Choroid plexus epithelial cell (primary cell): ENCODE results near the gene POMGNT1.
"Not testable (repeated sequence)": the region's sequence is repeated elsewhere in the genome, so short reads cannot be mapped to it uniquely, and the experiment has no call there.

Experiments
- DNase-seq: peaks from one replicate; pipeline ENCODE4 v3.0.0-alpha.2; 2010; ENCODE audit warnings: low read depth
- H3K4me3 ChIP-seq: 2 replicates; pipeline ENCODE4 v1.5.1; 2011; ENCODE audit warnings: low read depth, mild to moderate bottlenecking, control low read depth, low read length, moderate library complexity
- TF ChIP-seq, protein P1 (sequence below): conservative IDR thresholded peaks from 2 replicates; pipeline ENCODE4 v1.5.1; 2011; ENCODE audit warnings: low read depth, mild to moderate bottlenecking, control low read depth, inconsistent platforms, low read length, moderate library complexity

The POMGNT1 gene

DNA sequence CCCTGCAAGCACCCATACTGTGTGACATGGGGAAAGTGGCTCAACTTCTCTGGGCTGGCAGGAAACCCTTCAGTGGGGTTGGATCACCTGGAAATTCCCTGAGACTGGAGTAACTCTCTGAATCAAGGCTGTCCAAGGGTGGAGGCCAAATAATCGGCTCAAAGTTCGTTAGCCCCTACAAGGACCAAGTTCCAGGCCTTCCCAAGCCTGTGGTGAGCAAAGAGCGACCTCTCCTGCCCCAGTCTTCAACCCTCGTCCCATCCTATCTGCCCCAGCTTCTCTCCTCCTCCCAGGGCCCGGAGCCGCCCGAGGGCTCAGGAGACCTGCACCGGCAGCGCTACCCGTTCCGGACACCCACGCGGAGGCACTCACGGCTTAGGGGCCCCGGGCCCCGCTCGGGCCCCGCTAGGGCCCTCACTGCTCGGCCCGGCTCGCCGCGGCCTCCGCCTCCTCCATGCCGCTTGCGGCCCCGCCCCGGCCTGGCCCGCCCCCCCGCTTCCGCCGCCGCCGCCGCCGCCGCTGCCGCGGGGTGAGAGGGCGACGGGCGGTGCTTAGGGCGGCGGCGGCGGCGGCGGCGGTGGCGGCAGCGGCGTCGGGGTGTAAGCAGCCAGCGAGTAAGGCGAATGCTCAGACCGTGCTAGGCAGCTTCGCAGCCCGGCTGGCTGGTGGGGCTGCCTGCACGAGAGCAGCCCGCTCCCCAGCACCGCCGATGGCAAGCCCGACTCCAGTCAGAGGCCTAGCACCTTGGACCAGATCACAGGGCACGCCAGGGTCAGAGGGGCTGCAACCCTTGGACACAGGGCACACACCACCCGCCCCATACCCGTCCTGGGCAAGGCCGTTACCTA, at the start of gene POMGNT1:
POMGNT1 (minus strand) TSS at position 471 of the 848 bp plus-strand sequence. CDS start 613 bp downstream, outside the sequence.
- DNase-seq: peak; percentile 47
- H3K4me3 ChIP-seq: peak within 1 kb of the TSS; percentile 85
- TF ChIP-seq, protein P1, sequence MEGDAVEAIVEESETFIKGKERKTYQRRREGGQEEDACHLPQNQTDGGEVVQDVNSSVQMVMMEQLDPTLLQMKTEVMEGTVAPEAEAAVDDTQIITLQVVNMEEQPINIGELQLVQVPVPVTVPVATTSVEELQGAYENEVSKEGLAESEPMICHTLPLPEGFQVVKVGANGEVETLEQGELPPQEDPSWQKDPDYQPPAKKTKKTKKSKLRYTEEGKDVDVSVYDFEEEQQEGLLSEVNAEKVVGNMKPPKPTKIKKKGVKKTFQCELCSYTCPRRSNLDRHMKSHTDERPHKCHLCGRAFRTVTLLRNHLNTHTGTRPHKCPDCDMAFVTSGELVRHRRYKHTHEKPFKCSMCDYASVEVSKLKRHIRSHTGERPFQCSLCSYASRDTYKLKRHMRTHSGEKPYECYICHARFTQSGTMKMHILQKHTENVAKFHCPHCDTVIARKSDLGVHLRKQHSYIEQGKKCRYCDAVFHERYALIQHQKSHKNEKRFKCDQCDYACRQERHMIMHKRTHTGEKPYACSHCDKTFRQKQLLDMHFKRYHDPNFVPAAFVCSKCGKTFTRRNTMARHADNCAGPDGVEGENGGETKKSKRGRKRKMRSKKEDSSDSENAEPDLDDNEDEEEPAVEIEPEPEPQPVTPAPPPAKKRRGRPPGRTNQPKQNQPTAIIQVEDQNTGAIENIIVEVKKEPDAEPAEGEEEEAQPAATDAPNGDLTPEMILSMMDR: peak; percentile 14

DNA sequence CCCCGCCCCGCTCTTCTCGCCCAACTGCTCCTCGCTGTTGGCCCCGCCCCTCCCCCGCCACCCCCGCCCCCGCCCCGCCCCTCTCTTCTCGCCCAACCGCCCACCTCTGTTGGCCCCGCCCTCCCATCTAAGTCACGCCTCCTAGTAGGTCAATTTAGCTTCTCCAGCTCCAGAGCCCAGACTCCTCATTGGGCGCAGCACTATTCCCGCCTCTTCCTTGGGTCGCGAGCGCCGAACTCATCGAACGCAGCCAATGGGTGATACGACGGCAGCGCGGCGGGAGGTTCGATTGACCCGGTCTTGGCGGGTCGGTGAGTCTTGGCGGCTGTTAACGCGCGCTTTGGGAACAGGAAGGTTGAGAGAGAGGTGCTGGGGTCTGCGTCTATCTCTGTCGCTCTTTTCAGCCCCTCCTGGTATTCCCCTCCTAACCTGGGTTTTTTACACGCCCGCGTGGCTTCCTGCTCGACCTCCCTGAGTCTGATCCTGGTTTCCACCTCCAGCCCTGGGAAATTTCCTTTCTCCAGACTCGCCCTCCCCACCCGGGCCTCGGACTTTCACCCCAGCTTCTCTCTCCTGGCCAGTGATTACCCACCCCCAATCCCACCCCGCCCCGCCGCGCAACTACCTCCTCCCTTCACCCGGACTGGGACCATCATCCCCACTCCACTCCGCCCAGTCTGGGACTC, 49.3 kb upstream of the POMGNT1 start, which contains the start of gene RAD54L:
RAD54L (plus strand) TSS at position 328 of the 686 bp plus-strand sequence. CDS start 643 bp downstream, outside the sequence.
- DNase-seq: peak; percentile 99
- H3K4me3 ChIP-seq: peak within 1 kb of the TSS; percentile 81
- TF ChIP-seq, protein P1: no peak

DNA sequence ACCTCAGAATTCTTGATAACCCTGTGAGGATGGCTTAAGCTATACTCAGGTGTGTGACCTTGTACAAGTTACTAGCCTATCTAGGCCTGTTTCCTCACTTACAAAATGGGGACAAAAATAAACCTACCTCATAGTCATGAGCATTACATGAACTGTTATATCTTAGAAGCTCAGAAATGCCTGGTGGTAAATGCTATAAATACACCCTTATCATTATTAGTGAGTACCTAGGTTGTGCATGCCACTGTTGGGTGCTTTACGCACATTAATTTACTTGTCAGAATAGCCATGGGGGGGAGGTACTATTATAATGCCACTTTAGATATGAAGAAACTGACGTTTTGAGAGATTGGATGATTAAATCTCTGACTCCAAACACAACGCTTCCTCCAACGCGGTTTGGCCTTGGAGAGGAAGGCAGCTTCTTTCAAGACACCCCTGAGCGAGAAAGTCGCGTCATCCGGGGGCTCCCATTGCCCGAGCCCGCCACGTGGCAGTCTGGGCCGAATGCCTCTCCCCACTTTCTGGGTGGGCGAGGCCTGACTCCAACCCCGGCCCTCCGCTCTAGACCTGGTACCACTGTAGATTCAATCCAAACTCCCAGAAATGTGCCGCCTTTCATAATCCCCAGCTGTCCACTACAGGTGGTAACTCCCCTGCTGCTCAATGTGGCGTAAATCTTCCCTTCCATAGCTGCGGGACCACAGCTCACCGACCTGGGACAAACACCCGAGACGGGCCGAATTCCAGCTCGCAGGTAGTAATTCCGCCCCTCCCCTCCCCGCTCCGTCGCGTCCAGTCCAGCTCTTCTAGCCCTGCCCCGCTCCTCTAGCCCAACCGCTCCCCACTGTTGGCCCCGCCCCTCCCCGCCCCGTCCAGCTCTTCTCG, 48.6 kb upstream of the POMGNT1 start:
- TF ChIP-seq, protein P1: no peak
- H3K4me3 ChIP-seq: peak overlapping the region; percentile 81
- DNase-seq: peak; percentile 67

DNA sequence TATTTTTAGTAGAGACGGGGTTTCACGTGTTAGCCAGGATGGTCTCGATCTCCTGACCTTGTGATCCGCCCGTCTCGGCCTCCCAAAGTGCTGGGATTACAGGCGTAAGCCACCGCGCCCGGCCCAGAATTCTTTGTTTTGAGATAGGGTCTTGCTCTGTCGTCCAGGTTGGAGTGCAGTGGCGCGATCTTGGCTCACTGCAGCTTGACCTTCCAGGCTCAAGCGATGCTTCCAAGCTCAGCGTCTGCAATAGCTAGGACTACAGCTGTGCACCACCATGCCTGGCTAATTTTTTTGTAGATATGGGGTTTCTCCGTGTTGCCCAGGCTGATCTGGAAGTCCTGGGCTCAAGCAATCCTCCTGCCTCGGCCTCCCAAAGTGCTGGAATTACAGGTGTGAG, 47.9 kb upstream of the POMGNT1 start:
- not testable (repeated sequence) for DNase-seq

DNA sequence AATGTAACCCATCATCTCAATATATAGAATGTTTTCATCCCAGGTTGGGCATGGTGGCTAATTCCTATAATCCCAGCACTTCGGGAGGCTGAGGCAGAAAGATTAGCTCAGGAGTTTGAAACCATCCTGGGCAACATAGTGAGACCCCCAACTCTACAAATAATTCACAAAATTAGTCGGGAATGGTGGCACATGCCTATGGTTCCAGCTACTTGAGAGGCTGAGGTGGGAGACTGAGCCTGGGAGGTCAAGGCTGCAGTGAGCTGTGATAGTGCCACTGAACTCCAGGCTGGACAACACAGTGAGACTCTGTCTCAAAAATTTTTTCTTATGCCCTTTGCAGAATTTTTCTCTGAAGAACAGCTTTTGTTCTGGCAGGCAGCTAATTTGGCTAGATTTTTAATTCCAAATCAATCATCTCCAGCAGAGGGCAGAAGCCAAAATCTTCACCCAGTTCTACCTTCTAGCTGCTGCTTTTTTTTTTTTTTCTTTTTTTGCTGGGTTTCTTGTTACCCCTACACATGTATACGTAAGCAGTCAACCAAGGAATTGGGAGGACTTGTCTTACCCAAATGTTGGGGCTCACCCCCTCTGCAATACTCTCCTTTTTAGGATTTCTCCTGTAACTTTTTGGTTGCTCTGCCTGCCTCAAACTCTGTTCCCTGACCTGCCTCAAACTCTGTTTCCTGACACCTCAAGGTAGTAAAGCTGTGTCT, 46.6 kb upstream of the POMGNT1 start:
- TF ChIP-seq, protein P1: peak; percentile 57
- DNase-seq: peak; percentile 53
- no peak overlapping the region for H3K4me3 ChIP-seq

More for the DNA sequence above, 47.9 kb upstream of the POMGNT1 start:
- not testable (repeated sequence) for H3K4me3 ChIP-seq

DNA sequence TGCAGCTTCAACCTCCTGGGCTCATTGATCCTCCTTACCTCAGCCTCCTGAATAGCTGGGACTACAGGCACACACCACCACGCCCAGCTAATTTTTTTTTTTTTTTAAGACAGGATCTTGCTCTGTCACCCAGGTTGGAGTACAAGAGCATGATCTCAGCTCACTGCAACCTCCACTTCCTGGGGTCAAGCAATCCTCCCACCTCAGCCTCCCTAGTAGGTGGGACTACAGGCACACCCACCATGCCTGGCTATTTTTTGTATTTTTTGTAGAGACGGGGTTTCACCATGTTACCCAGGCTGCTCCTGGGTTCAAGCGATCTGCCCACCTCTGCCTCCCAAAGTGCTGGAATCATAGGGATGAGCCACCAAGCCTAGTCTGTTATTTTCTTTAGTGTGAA, 45.6 kb upstream of the POMGNT1 start:
- not testable (repeated sequence) for DNase-seq, H3K4me3 ChIP-seq

DNA sequence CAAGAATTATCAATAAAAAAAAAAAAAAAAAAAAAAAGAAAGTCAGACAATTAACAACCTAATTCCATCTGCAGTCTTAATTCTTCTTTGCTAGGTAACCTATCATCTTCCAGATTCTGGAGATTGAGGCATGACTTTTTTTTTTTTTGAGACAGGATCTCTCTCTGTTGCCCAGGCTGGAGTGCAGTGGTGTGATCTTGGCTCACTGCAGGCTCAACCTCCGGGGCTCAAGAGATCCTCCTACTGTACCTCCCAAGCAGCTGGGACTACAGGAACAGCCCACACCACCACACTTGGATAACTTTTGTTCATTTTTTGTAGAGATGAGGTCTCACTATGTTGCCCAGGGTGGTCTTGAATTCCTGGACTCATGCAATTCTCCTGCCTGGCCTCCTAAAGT, 44.7 kb upstream of the POMGNT1 start:
- TF ChIP-seq, protein P1: no peak
- H3K4me3 ChIP-seq: no peak overlapping the region
- DNase-seq: no peak

DNA sequence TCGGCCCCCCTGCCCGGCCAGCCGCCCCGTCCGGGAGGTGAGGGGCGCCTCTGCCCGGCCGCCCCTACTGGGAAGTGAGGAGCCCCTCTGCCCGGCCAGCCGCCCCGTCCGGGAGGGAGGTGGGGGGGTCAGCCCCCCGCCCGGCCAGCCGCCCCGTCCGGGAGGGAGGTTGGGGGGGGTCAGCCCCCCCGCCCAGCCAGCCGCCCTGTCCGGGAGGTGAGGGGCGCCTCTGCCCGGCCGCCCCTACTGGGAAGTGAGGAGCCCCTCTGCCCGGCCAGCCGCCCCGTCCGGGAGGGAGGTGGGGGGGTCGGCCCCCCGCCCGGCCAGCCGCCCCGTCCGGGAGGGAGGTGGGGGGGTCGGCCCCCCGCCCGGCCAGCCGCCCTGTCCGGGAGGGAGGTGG, 43.5 kb upstream of the POMGNT1 start:
- DNase-seq, H3K4me3 ChIP-seq: not testable (repeated sequence)

DNA sequence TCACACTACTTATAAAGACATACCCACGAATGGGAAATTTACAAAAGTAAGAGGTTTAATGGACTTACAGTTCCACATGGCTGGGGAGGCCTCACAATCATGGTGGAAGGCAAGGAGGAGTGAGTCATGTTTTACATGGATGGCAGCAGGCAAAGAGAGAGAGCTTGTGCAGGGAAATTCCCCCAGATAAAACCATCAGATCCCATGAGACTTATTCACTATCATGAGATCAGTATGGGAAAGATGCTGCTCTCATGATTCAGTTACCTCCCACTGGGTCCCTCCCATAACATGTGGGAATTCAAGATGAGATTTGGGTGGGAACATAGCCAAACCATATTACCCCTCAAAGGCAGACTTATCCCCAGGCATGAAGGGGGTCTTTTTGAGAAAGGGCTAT, 40.6 kb upstream of the POMGNT1 start:
- not testable (repeated sequence) for H3K4me3 ChIP-seq
- peak; percentile 84 for DNase-seq
